Ishikawa (cell line): ENCODE results near the gene SDR42E1.

Experiments
- CEBPB ChIP-seq: IDR thresholded peaks from 2 replicates; pipeline ENCODE4 v1.6.1; 2012
- CREB1 ChIP-seq: IDR thresholded peaks from 2 replicates; pipeline ENCODE4 v1.6.1; 2012; ENCODE audit warnings: low read depth
- EGR1 ChIP-seq: IDR thresholded peaks from 2 replicates; pipeline ENCODE4 v1.6.1; 2012
- EP300 ChIP-seq: IDR thresholded peaks from 2 replicates; pipeline ENCODE4 v1.6.1; 2012; ENCODE audit warnings: borderline replicate concordance
- MAX ChIP-seq: IDR thresholded peaks from 2 replicates; pipeline ENCODE4 v1.6.1; 2012
- RAD21 ChIP-seq: IDR thresholded peaks from 2 replicates; pipeline ENCODE4 v1.6.1; 2012; ENCODE audit warnings: low read depth
- REST ChIP-seq: IDR thresholded peaks from 2 replicates; pipeline ENCODE4 v1.6.1; 2012; ENCODE audit warnings: low read depth, mild to moderate bottlenecking
- TCF12 ChIP-seq: IDR thresholded peaks from 2 replicates; pipeline ENCODE4 v1.6.1; 2012; ENCODE audit warnings: low read depth
- TEAD4 ChIP-seq: IDR thresholded peaks from 2 replicates; pipeline ENCODE4 v1.6.1; 2012
- YY1 ChIP-seq: IDR thresholded peaks from 2 replicates; pipeline ENCODE4 v1.6.1; 2012; ENCODE audit warnings: low read depth

GRCh38 chr16:81997738-81998137 lies 13.5 kb downstream of the SDR42E1 start:
- TF ChIP-seq EGR1 (no peak), CREB1 (no peak), TEAD4 (no peak), YY1 (no peak), CEBPB (no peak), TCF12 (no peak), RAD21 (no peak), EP300 (no peak), REST (no peak), MAX (no peak)
